ENCODE data around the gene COG7.
"Not testable (repeated sequence)": the region's sequence is repeated elsewhere in the genome, so short reads cannot be mapped to it uniquely, and the experiment has no call there.

Gene COG7

GRCh38 chr16:23494188-23494587 lies 41.2 kb upstream of the COG7 start:
- H3K36me3 ChIP-seq (ENCODE audit: control insufficient read depth in 2 of 2, insufficient read depth in 2 of 2, low read length in 2 of 2), result peaks cover 48 to 55% of the 10 kb centered on the region in 2 donors
- H3K9me3 ChIP-seq (ENCODE audit: control insufficient read depth in 2 of 2, low read length in 2 of 2), result no peaks in the 10 kb centered on the region
- no peak overlapping the region for H3K4me3 ChIP-seq (ENCODE audit: low read length in 2 of 2)
- no peaks in the 10 kb centered on the region for H3K4me1 ChIP-seq (ENCODE audit: control insufficient read depth, insufficient read depth, low read length)
- no peaks in the 10 kb centered on the region for H3K27me3 ChIP-seq (ENCODE audit: control insufficient read depth in 1 of 2, insufficient read depth in 2 of 2, low read length in 2 of 2)
- H3K27ac ChIP-seq (ENCODE audit: low read length), result no peak overlapping the region
- no peak overlapping the region for H3K9ac ChIP-seq (ENCODE audit: low read length in 2 of 2)

- no peak overlapping the region for H3K9ac ChIP-seq (ENCODE audit: low read length in 2 of 2)
- H3K27ac ChIP-seq (ENCODE audit: low read length), result no peak overlapping the region
- no peaks in the 10 kb centered on the region for H3K4me1 ChIP-seq (ENCODE audit: control insufficient read depth, insufficient read depth, low read length)
- H3K27me3 ChIP-seq (ENCODE audit: control insufficient read depth in 1 of 2, insufficient read depth in 2 of 2, low read length in 2 of 2), result no peaks in the 10 kb centered on the region
- no peaks in the 10 kb centered on the region for H3K9me3 ChIP-seq (ENCODE audit: control insufficient read depth in 2 of 2, low read length in 2 of 2)
- peaks cover 68 to 75% of the 10 kb centered on the region in 2 donors for H3K36me3 ChIP-seq (ENCODE audit: control insufficient read depth in 2 of 2, insufficient read depth in 2 of 2, low read length in 2 of 2)
- no peak overlapping the region for H3K4me3 ChIP-seq (ENCODE audit: low read length in 2 of 2)
Measured at GRCh38 chr16:23491490-23492391, 38.8 kb upstream of the COG7 start.

GRCh38 chr16:23486480-23486879 lies 33.5 kb upstream of the COG7 start:
- no peak overlapping the region for H3K27ac ChIP-seq (ENCODE audit: low read length)
- H3K4me3 ChIP-seq (ENCODE audit: low read length in 2 of 2), result no peak overlapping the region
- no peaks in the 10 kb centered on the region for H3K4me1 ChIP-seq (ENCODE audit: control insufficient read depth, insufficient read depth, low read length)
- H3K36me3 ChIP-seq (ENCODE audit: control insufficient read depth in 2 of 2, insufficient read depth in 2 of 2, low read length in 2 of 2), result peaks cover 78% of the 10 kb centered on the region in 2 donors
- H3K27me3 ChIP-seq (ENCODE audit: control insufficient read depth in 1 of 2, insufficient read depth in 2 of 2, low read length in 2 of 2), result no peaks in the 10 kb centered on the region
- H3K9ac ChIP-seq (ENCODE audit: low read length in 2 of 2), result no peak overlapping the region
- H3K9me3 ChIP-seq (ENCODE audit: control insufficient read depth in 2 of 2, low read length in 2 of 2), result no peaks in the 10 kb centered on the region

- Histone ChIP-seq H3K9ac (ENCODE audit: low read length in 2 of 2) (no peak overlapping the region), H3K4me1 (ENCODE audit: control insufficient read depth, insufficient read depth, low read length) (no peaks in the 10 kb centered on the region), H3K4me3 (ENCODE audit: low read length in 2 of 2) (no peak overlapping the region), H3K36me3 (ENCODE audit: control insufficient read depth in 2 of 2, insufficient read depth in 2 of 2, low read length in 2 of 2) (peaks cover 78 to 79% of the 10 kb centered on the region in 2 donors), H3K9me3 (ENCODE audit: control insufficient read depth in 2 of 2, low read length in 2 of 2) (no peaks in the 10 kb centered on the region), H3K27ac (ENCODE audit: low read length) (no peak overlapping the region), H3K27me3 (ENCODE audit: control insufficient read depth in 1 of 2, insufficient read depth in 2 of 2, low read length in 2 of 2) (no peaks in the 10 kb centered on the region)
Measured at GRCh38 chr16:23485841-23486240, 32.9 kb upstream of the COG7 start.

- Histone ChIP-seq H3K9me3 (ENCODE audit: control insufficient read depth in 2 of 2, low read length in 2 of 2) (no peaks in the 10 kb centered on the region), H3K4me1 (ENCODE audit: control insufficient read depth, insufficient read depth, low read length) (no peaks in the 10 kb centered on the region), H3K27me3 (ENCODE audit: control insufficient read depth in 1 of 2, insufficient read depth in 2 of 2, low read length in 2 of 2) (no peaks in the 10 kb centered on the region), H3K36me3 (ENCODE audit: control insufficient read depth in 2 of 2, insufficient read depth in 2 of 2, low read length in 2 of 2) (peaks cover 82 to 83% of the 10 kb centered on the region in 2 donors), H3K9ac (ENCODE audit: low read length in 2 of 2) (no peak overlapping the region), H3K4me3 (ENCODE audit: low read length in 2 of 2) (no peak overlapping the region), H3K27ac (ENCODE audit: low read length) (no peak overlapping the region)
Measured at GRCh38 chr16:23485257-23485614, 32.2 kb upstream of the COG7 start.

GRCh38 chr16:23484510-23485256 lies 31.7 kb upstream of the COG7 start:
- H3K9ac ChIP-seq (ENCODE audit: low read length in 2 of 2), result no peak overlapping the region
- H3K36me3 ChIP-seq (ENCODE audit: control insufficient read depth in 2 of 2, insufficient read depth in 2 of 2, low read length in 2 of 2), result peaks cover 83% of the 10 kb centered on the region in 2 donors
- no peaks in the 10 kb centered on the region for H3K4me1 ChIP-seq (ENCODE audit: control insufficient read depth, insufficient read depth, low read length)
- no peaks in the 10 kb centered on the region for H3K9me3 ChIP-seq (ENCODE audit: control insufficient read depth in 2 of 2, low read length in 2 of 2)
- H3K27ac ChIP-seq (ENCODE audit: low read length), result no peak overlapping the region
- H3K27me3 ChIP-seq (ENCODE audit: control insufficient read depth in 1 of 2, insufficient read depth in 2 of 2, low read length in 2 of 2), result no peaks in the 10 kb centered on the region
- no peak overlapping the region for H3K4me3 ChIP-seq (ENCODE audit: low read length in 2 of 2)

- H3K36me3 ChIP-seq (ENCODE audit: control insufficient read depth in 2 of 2, insufficient read depth in 2 of 2, low read length in 2 of 2), result peaks cover 83% of the 10 kb centered on the region in 2 donors
Measured at GRCh38 chr16:23483492-23483891, 30.5 kb upstream of the COG7 start.

GRCh38 chr16:23482778-23483177 lies 29.8 kb upstream of the COG7 start:
- Histone ChIP-seq H3K9ac (ENCODE audit: low read length in 2 of 2) (no peak overlapping the region), H3K4me1 (ENCODE audit: control insufficient read depth, insufficient read depth, low read length) (no peaks in the 10 kb centered on the region), H3K4me3 (ENCODE audit: low read length in 2 of 2) (no peak overlapping the region), H3K27me3 (ENCODE audit: control insufficient read depth in 1 of 2, insufficient read depth in 2 of 2, low read length in 2 of 2) (no peaks in the 10 kb centered on the region), H3K36me3 (ENCODE audit: control insufficient read depth in 2 of 2, insufficient read depth in 2 of 2, low read length in 2 of 2) (peaks cover 80 to 81% of the 10 kb centered on the region in 2 donors), H3K27ac (ENCODE audit: low read length) (no peak overlapping the region), H3K9me3 (ENCODE audit: control insufficient read depth in 2 of 2, low read length in 2 of 2) (no peaks in the 10 kb centered on the region)

More at GRCh38 chr16:23483492-23483891, 30.5 kb upstream of the COG7 start:
- H3K4me3 ChIP-seq (ENCODE audit: low read length in 2 of 2); H3K9me3 ChIP-seq (ENCODE audit: control insufficient read depth in 2 of 2, low read length in 2 of 2); H3K27ac ChIP-seq (ENCODE audit: low read length); H3K9ac ChIP-seq (ENCODE audit: low read length in 2 of 2); H3K27me3 ChIP-seq (ENCODE audit: control insufficient read depth in 1 of 2, insufficient read depth in 2 of 2, low read length in 2 of 2); H3K4me1 ChIP-seq (ENCODE audit: control insufficient read depth, insufficient read depth, low read length): not testable (repeated sequence)

GRCh38 chr16:23480257-23480656 lies 27.3 kb upstream of the COG7 start:
- Histone ChIP-seq H3K9me3 (ENCODE audit: control insufficient read depth in 2 of 2, low read length in 2 of 2) (no peaks in the 10 kb centered on the region), H3K4me3 (ENCODE audit: low read length in 2 of 2) (no peak overlapping the region), H3K4me1 (ENCODE audit: control insufficient read depth, insufficient read depth, low read length) (no peaks in the 10 kb centered on the region), H3K9ac (ENCODE audit: low read length in 2 of 2) (no peak overlapping the region), H3K27me3 (ENCODE audit: control insufficient read depth in 1 of 2, insufficient read depth in 2 of 2, low read length in 2 of 2) (no peaks in the 10 kb centered on the region), H3K36me3 (ENCODE audit: control insufficient read depth in 2 of 2, insufficient read depth in 2 of 2, low read length in 2 of 2) (peaks cover 69 to 70% of the 10 kb centered on the region in 2 donors), H3K27ac (ENCODE audit: low read length) (no peak overlapping the region)

- Histone ChIP-seq H3K9ac (ENCODE audit: low read length in 2 of 2) (no peak overlapping the region), H3K27ac (ENCODE audit: low read length) (no peak overlapping the region), H3K4me3 (ENCODE audit: low read length in 2 of 2) (no peak overlapping the region), H3K4me1 (ENCODE audit: control insufficient read depth, insufficient read depth, low read length) (no peaks in the 10 kb centered on the region), H3K36me3 (ENCODE audit: control insufficient read depth in 2 of 2, insufficient read depth in 2 of 2, low read length in 2 of 2) (peaks cover 66 to 67% of the 10 kb centered on the region in 2 donors), H3K27me3 (ENCODE audit: control insufficient read depth in 1 of 2, insufficient read depth in 2 of 2, low read length in 2 of 2) (no peaks in the 10 kb centered on the region), H3K9me3 (ENCODE audit: control insufficient read depth in 2 of 2, low read length in 2 of 2) (no peaks in the 10 kb centered on the region)
Measured at GRCh38 chr16:23479138-23479537, 26.1 kb upstream of the COG7 start.

GRCh38 chr16:23478566-23478965 lies 25.6 kb upstream of the COG7 start:
- H3K4me1 ChIP-seq (ENCODE audit: control insufficient read depth, insufficient read depth, low read length), result no peaks in the 10 kb centered on the region
- no peak overlapping the region for H3K9ac ChIP-seq (ENCODE audit: low read length in 2 of 2)
- no peak overlapping the region for H3K27ac ChIP-seq (ENCODE audit: low read length)
- H3K9me3 ChIP-seq (ENCODE audit: control insufficient read depth in 2 of 2, low read length in 2 of 2), result no peaks in the 10 kb centered on the region
- peaks cover 69 to 71% of the 10 kb centered on the region in 2 donors for H3K36me3 ChIP-seq (ENCODE audit: control insufficient read depth in 2 of 2, insufficient read depth in 2 of 2, low read length in 2 of 2)
- H3K27me3 ChIP-seq (ENCODE audit: control insufficient read depth in 1 of 2, insufficient read depth in 2 of 2, low read length in 2 of 2), result no peaks in the 10 kb centered on the region
- H3K4me3 ChIP-seq (ENCODE audit: low read length in 2 of 2), result no peak overlapping the region

Data from stomach smooth muscle (tissue), 2 donors.